WTC11 (cell line): ENCODE results near the gene REN. TPM values are rescaled to one million over a fixed set of nuclear protein-coding genes. Genes with fewer than 3 reads are reported as not detected.

Experiments
- ATAC-seq: fragments of 200-7000 bp; cut with Tn5 transposase; 2 replicates; pipeline ENCODE4 v1.10.0; 2021; ENCODE audit warnings: mild to moderate bottlenecking, moderate library complexity
- CTCF ChIA-PET: fragments of 300-600 bp; sonication (Branson Sonifier 250); formaldehyde crosslinking; loops from one replicate; lab custom pipeline; 2021; ENCODE audit warnings: antibody characterized with exemption; lab: Charles Lee
- POLR2A ChIA-PET: fragments of 350-600 bp; sonication (Branson Sonifier 250); formaldehyde crosslinking; loops from one replicate; lab custom pipeline; 2021; ENCODE audit warnings: antibody characterized with exemption; lab: Charles Lee
- DNase-seq: peaks from one replicate; pipeline ENCODE4 v3.0.0; 2021; ENCODE audit warnings: low spot score
- H3K27ac Mint-ChIP-seq: 2 replicates; pipeline ENCODE4 v1.8.0; 2021; ENCODE audit warnings: mixed read lengths
- H3K27me3 Mint-ChIP-seq: 2 replicates; pipeline ENCODE4 v1.8.0; 2021; ENCODE audit warnings: low read depth, mild to moderate bottlenecking, moderate library complexity, mixed read lengths
- H3K36me3 Mint-ChIP-seq: 2 replicates; pipeline ENCODE4 v1.8.0; 2021; ENCODE audit warnings: mixed read lengths
- H3K4me1 Mint-ChIP-seq: 2 replicates; pipeline ENCODE4 v1.8.0; 2022; ENCODE audit warnings: mixed read lengths
- H3K4me3 Mint-ChIP-seq: 2 replicates; pipeline ENCODE4 v1.8.0; 2021; ENCODE audit warnings: mild to moderate bottlenecking, moderate library complexity, mixed read lengths
- H3K9me3 Mint-ChIP-seq: 2 replicates; pipeline ENCODE4 v1.8.0; 2021; ENCODE audit warnings: mixed read lengths
- AFF4 ChIP-seq: sonication (generic); formaldehyde crosslinking; IDR thresholded peaks from 2 replicates; pipeline ENCODE4 v1.8.1; 2023; ENCODE audit warnings: mild to moderate bottlenecking, missing genetic modification reagents, borderline replicate concordance
- E2F5 ChIP-seq: sonication (generic); formaldehyde crosslinking; IDR thresholded peaks from 2 replicates; pipeline ENCODE4 v1.8.1; 2022; ENCODE audit warnings: mild to moderate bottlenecking, moderate library complexity, missing genetic modification reagents
- ESRRA ChIP-seq: sonication (generic); formaldehyde crosslinking; IDR thresholded peaks from 2 replicates; pipeline ENCODE4 v1.8.1; 2022; ENCODE audit warnings: mild to moderate bottlenecking, missing genetic modification reagents, borderline replicate concordance
- GABPB1 ChIP-seq: sonication (generic); formaldehyde crosslinking; IDR thresholded peaks from 2 replicates; pipeline ENCODE4 v1.8.1; 2023; ENCODE audit warnings: mild to moderate bottlenecking, missing genetic modification reagents
- MAX ChIP-seq: sonication (generic); formaldehyde crosslinking; IDR thresholded peaks from 2 replicates; pipeline ENCODE4 v1.8.0; 2022; ENCODE audit warnings: mild to moderate bottlenecking, missing genetic modification reagents
- MYBL2 ChIP-seq: sonication (generic); formaldehyde crosslinking; IDR thresholded peaks from 2 replicates; pipeline ENCODE4 v1.8.1; 2023; ENCODE audit warnings: mild to moderate bottlenecking, moderate library complexity, missing genetic modification reagents
- NFE2L1 ChIP-seq: sonication (generic); formaldehyde crosslinking; IDR thresholded peaks from 2 replicates; pipeline ENCODE4 v1.8.1; 2023; ENCODE audit warnings: missing genetic modification reagents
- PREB ChIP-seq: sonication (generic); formaldehyde crosslinking; IDR thresholded peaks from 2 replicates; pipeline ENCODE4 v1.8.1; 2022; ENCODE audit warnings: mild to moderate bottlenecking, missing genetic modification reagents, moderate library complexity, borderline replicate concordance
- RELA ChIP-seq: sonication (generic); formaldehyde crosslinking; IDR thresholded peaks from 2 replicates; pipeline ENCODE4 v1.8.1; 2022; ENCODE audit warnings: missing genetic modification reagents, mild to moderate bottlenecking, borderline replicate concordance
- STAT6 ChIP-seq: sonication (generic); formaldehyde crosslinking; conservative IDR thresholded peaks from 2 replicates; pipeline ENCODE4 v1.8.1; 2023; ENCODE audit warnings: mild to moderate bottlenecking, low read depth, missing genetic modification reagents, moderate library complexity
- ZNF317 ChIP-seq: sonication (generic); formaldehyde crosslinking; IDR thresholded peaks from 2 replicates; pipeline ENCODE4 v1.8.1; 2023; ENCODE audit warnings: low read depth, mild to moderate bottlenecking, moderate library complexity, missing genetic modification reagents, borderline replicate concordance
- ZNF425 ChIP-seq: fragments of 250-450 bp; sonication (Bioruptor Pico); conservative IDR thresholded peaks from 2 replicates; pipeline ENCODE4 v1.9.0; 2021; ENCODE audit warnings: mild to moderate bottlenecking
- total RNA-seq: library from RNA; stranded (reverse); gene quantifications from 3 replicates; pipeline ENCODE4 v1.2.3, GENCODE V29; 2021

Gene REN
- total RNA-seq, 1 experiment from 2014 or later = not detected

- TF ChIP-seq ZNF425 = no peak
Observed at GRCh38 chr1:204126956-204127355, 39.2 kb downstream of the REN start (continued).

- Mint-ChIP-seq H3K4me1 (peaks cover 48% of the 10 kb centered on the region), H3K27ac (0 out of 2 replicates have a peak overlapping the region, but pooled peaks have one; percentile 7), H3K9me3 (no peaks in the 10 kb centered on the region), H3K27me3 (no peaks in the 10 kb centered on the region), H3K36me3 (peaks cover 40% of the 10 kb centered on the region), H3K4me3 (no peak overlapping the region)
- ChIA-PET POLR2A (interaction anchor here (2.2 kb wide), 1 partner anchor 255 kb away, joined by 13 read pairs; no protein-coding TSS in a partner anchor), CTCF (interaction anchor here (0.7 to 7.4 kb wide), 3 partner anchors 18 to 254 kb away, joined by 3 to 183 read pairs (median 58); no protein-coding TSS in a partner anchor)
- ATAC-seq (no peak), DNase-seq (no peak)
- TF ChIP-seq PREB (CRISPR knock-in tag) (no peak), ZNF317 (CRISPR knock-in tag) (no peak), STAT6 (CRISPR knock-in tag) (no peak), NFE2L1 (no peak), MYBL2 (CRISPR knock-in tag) (no peak), ESRRA (no peak)
Observed at GRCh38 chr1:204126386-204126785, 39.8 kb downstream of the REN start.

GRCh38 chr1:204125759-204126351 is 40.3 kb downstream of the REN start:
- no peaks in the 10 kb centered on the region for H3K27me3 Mint-ChIP-seq

More at GRCh38 chr1:204125759-204126351, 40.3 kb downstream of the REN start:
- TF ChIP-seq E2F5 (CRISPR knock-in tag) (no peak), AFF4 (no peak), MAX (no peak), NFE2L1 (no peak), GABPB1 (CRISPR knock-in tag) (no peak), STAT6 (CRISPR knock-in tag) (no peak), RELA (CRISPR knock-in tag) (no peak)
- Mint-ChIP-seq H3K9me3 (no peaks in the 10 kb centered on the region), H3K27ac (peak overlapping the region; percentile 61; the same call in 1 of the 2 replicates), H3K36me3 (peaks cover 40% of the 10 kb centered on the region), H3K4me1 (peaks cover 43% of the 10 kb centered on the region), H3K4me3 (no peak overlapping the region)
- no peak for ATAC-seq
- POLR2A ChIA-PET = interaction anchor here (2.2 kb wide), 1 partner anchor 254 kb away, joined by 13 read pairs; no protein-coding TSS in a partner anchor
- CTCF ChIA-PET = interaction anchor here (7.4 kb wide), 1 partner anchor 253 kb away, joined by 183 read pairs; no protein-coding TSS in a partner anchor
- no peak for DNase-seq
